ENCODE measurements around the gene ATP4B.

GRCh38 chr13:113669231-113669754 lies 11.3 kb upstream of the ATP4B start:
- no peak for TF ChIP-seq CTCF (optimal IDR thresholded peaks at IDR 0.05 in 1 of 3, IDR thresholded peaks at IDR 0.05 in 1 of 3, conservative IDR thresholded peaks at IDR 0.05 in 1 of 3; ENCODE audit: extremely low read depth in 1 of 3, insufficient read depth in 2 of 3, low read length in 3 of 3)
- TF ChIP-seq EZH2 (IDR thresholded peaks at IDR 0.05; ENCODE audit: low read length) = no peak

All from keratinocyte (primary cell).